GM19023 (cell line): ENCODE data around the gene JMJD8.

ENCODE experiments used
- ATAC-seq: cut with Tn5 transposase; IDR thresholded peaks from one replicate; pipeline ENCODE4 v1.9.1; 2021; ENCODE audit warnings: mild to moderate bottlenecking, moderate library complexity; ENCODE audit not compliant: unreplicated experiment

Gene JMJD8

DNA sequence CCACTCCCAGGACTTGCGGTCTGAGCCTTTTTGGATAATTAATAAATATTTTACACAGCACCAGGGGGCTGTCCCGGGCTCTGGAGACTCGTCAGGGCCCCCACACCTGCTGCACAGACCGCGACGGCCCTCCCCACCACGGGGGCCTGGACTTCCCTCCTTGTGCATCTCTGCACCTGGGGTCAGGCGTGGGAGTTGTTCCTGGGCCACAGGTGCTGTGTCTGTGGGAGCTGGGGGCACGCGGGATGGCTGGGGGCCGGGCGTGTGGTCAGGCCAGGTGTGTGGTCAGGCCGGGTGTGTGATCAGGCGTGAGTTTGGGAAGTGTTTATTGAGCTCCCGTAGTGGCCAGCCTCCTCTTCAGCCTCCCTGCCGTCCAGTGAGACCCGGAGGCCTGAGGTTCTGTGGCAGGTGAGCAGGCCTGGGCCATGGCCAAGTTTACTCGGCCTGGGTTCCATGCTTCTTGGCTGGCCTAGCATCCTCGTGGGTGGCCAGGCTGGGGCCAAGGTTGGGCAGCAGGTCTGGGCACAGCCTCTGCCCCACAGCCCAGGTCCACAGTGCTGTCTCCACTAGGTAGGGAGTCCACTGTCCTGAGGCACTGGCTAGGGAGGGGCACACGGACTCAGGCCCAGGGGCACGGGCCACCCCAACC, 5.8 kb downstream of the JMJD8 start:
- no peak for ATAC-seq

GRCh38 chr16:677316-678190, 6.6 kb downstream of the JMJD8 start:
- ATAC-seq, result no peak

DNA sequence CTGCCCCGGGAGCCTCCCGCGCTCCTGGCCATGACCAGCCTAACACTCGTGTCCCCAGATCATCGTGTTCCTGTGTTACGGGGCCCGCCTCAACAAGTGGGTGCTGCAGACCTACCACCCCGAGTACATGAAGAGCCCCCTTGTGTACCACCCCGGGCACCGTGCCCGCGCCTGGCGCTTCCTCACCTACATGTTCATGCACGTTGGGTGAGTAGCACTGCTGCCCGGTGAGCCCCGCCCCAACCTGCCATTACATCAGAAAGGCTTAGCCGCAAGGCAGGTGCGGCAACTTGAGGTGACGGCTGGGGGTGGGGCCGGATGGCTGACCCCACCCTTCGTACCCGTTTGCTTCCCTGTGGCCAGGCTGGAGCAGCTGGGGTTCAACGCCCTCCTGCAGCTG, 7.2 kb downstream of the JMJD8 start:
- ATAC-seq, result no peak

DNA sequence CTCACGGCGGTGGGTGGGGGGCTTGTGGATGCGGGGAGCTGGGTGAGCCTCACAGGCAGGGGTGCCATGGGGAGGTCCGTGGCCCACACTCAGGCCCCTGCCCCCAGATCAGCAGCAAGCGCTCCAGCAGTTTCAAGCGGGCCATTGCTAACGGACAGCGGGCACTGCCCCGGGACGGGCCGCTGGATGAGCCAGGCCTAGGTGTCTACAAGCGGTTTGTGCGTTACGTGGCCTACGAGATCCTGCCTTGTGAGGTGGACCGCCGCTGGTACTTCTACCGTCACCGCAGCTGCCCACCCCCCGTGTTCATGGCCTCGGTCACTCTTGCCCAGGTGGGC, 7.6 kb downstream of the JMJD8 start:
- no peak for ATAC-seq

DNA sequence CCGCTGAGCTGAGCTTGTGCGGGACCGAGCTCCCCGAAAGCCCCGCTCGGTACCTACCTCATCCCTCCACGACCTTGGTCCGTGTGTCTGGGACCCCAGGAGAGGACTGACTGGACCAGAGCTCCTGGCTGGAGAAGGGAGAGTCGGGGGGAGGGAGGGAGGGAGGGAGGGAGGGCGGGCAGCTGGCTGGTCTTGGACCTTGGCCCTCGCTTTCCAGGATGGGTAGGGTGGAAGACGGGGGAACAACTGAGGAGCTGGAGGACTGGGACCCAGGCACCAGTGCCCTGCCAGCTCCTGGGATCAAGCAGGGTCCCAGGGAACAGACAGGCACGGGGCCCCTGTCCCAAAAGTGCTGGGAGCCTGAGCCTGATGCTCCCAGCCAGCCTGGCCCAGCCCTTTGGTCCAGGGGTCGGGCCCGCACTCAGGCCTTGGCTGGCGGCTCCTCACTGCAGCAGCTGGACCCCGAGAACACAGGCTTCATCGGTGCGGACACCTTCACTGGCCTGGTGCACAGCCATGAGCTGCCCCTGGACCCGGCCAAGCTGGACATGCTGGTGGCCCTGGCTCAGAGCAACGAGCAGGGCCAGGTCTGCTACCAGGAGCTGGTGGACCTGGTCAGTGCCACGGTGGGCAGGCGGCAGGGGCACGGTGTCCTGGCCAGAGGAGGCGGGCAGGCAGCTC, 8.1 kb downstream of the JMJD8 start:
- no peak for ATAC-seq

DNA sequence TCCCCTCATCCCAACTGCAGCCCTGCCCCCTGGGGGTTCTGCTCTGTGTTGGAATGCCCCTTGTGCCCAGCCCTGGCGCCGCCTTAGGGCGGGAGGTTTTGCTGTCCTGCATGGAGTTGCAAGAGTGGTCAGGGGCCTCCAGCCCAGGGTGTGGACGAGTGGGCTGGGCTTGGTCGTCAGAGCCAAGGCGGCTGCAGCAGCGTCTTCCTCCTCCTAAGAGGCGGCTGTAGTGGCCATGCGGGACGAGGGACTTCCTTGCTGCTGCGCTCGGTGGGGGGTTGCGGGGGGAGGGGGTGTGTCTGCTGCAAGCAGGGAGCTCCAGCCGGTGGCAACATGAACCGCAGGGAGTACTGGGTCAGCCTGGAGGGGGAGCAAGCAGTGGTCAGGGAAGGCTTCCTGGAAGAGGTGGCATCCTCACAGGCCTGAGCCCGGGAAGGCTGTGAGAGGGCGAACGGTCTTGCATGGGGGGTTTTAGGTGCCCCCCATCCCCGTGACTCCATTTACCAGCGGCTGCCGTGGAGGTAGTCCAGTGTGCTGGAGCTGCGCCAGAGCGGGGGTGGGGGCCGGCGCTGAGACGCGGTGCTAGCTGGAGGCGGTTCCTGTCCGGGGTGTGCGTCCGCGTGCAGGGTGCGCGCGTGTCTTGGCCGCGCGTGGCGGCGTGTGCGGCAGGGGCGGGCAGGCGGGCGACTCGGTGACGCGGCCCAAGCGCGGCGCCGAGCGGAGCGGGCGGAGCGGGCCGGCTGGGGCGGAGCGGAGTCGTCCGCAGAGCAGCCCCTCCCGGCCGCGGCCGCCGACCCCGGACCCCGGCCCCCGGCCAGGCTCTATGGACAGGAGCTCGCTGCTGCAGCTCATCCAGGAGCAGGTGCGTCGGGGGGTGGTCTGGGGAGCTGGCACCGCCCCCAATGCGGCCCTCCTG, 8.9 kb downstream of the JMJD8 start, which contains the start of gene RHBDL1:
TSS of gene RHBDL1 (plus strand) at position 704 of the 916 bp plus-strand sequence. CDS start at position 824, 120 bp downstream.
- ATAC-seq, result no peak

- ATAC-seq, result no peak
Observed at GRCh38 chr16:674214-674881, 9.8 kb downstream of the JMJD8 start.

GRCh38 chr16:673399-673991, 10.6 kb downstream of the JMJD8 start:
- ATAC-seq, result no peak

- no peak for ATAC-seq
Observed at GRCh38 chr16:672851-673250, 11.3 kb downstream of the JMJD8 start.

GRCh38 chr16:672371-672770, 11.8 kb downstream of the JMJD8 start:
- no peak for ATAC-seq

DNA sequence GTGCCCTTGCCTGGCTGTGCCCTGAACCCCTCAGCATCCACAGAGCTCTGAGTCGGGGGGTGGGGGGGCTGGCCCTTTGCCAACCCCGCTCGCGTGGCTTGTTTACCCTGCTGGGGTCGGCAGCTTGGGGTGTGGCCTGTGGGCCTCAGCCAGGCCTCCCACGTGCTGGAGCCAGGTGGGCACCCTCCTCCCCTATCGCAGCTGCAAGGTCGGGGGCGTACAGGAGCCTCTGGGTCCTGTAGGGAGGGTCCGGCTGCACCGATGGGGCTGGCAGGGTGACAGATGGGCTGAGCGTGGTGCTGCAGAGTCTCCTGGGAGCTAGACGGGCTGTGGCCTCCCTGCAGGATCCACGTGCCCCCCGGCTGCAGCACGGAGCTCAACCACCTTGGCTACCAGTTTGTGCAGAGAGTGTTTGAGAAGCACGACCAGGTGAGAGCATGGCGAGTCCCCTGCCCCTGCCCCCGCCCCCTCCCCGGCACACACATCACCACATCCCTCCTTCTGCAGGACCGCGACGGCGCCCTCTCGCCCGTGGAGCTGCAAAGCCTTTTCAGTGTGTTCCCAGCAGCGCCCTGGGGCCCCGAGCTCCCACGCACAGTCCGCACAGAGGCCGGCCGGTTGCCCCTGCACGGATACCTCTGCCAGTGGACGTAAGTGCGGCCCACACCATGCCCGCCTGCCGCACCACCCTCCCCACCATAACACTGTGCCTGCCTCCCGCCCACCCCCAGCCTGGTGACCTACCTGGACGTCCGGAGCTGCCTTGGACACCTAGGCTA, 12.6 kb downstream of the JMJD8 start:
- no peak for ATAC-seq

DNA sequence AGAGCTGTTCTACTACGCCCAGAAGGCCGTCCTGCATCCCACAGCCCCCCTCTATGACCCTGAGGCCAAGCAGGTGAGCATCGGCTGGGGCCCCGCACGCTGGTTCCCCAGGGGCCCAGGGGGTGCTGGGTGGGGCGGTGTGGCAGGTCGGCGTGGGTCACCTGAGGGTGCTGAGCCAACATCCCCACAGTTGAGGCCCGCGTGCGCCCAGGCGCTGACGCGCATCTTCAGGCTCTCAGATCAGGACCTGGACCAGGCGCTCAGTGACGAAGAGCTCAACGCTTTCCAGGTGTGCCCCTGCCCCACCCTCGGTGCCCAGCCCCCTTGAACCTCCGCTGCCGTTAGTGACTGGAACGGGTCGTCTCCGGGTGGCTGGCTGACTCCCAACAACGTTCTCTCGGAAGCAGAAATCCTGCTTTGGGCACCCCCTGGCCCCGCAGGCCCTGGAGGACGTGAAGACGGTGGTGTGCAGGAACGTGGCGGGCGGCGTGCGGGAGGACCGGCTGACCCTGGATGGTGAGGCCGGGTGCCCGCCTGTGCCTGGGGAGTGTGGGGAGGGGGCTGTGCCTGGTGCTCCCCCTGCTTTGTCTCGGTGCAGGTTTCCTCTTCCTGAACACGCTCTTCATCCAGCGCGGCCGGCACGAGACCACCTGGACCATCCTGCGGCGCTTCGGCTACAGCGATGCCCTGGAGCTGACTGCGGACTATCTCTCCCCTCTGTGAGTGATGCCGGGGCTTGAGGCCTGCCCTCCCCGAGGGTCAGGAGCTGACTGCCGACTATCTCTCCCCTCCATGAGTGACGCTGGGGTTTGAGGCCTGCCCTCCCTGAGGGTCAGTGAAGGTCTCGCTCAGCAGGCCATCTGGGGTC, 13.4 kb downstream of the JMJD8 start:
- no peak for ATAC-seq

- ATAC-seq, result no peak
Observed at GRCh38 chr16:669666-670065, 14.5 kb downstream of the JMJD8 start.

GRCh38 chr16:668519-669171, 15.5 kb downstream of the JMJD8 start:
- no peak for ATAC-seq

GRCh38 chr16:667780-668518, 16.2 kb downstream of the JMJD8 start, which contains the start of gene RHOT2:
Gene RHOT2, plus strand, starts transcription at chr16:668132. Its CDS starts 68 bp downstream, at chr16:668200.
- peak; percentile 91 for ATAC-seq

GRCh38 chr16:667113-667779, 16.9 kb downstream of the JMJD8 start:
- no peak for ATAC-seq
